ENCODE measurements around the gene GPR135. TPM values are rescaled to one million over a fixed set of nuclear protein-coding genes. Genes with fewer than 3 reads are reported as not detected.

Gene GPR135
- total and polyA plus RNA-seq, 10 of the 15 experiments (the other 5 are each of a cell fraction or from before 2014, with no cell fraction given), result 0.11 to 1.1 (median 0.86) TPM

DNA sequence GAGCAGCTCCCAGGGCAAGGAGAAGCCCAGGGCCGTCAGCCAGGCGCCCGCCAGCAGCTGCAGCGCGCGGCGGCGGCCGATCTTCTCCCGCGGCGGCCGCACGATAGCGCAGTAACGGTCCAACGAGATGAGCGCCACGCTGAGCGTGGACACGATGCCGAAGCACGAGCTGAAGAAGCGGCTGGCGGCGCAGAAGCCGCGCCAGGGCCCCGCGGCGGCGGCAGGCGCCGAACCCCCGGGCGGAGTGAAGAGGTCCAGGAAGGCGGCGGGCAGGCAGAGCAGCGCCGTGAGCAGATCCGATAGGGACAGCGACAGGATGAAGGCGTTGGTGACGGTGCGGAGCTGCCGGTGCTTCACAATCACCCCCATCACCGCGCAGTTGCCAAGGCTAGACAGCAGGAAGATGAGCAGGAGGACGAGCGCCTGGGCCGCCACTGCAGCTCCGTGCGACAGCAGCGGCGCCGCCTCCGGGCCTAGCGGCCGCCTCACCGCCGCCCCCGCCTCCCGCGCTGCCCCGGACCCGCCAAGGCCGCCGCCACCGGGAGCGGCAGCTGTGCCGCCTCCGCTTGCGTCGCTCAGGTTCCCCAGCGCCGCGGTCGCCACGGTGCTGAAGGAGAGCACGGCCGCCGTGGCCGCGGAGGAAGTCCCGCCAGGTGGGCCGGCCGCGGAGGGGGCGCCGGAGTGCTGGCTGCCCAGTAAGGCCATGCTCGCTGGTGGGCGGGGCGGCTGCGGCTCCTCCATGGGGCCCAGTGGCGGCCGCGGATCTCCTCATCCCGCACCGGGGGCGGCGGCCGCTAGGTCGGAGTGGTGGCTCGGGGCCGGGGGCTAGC, 479 bp downstream of the GPR135 start:
- Histone ChIP-seq H3K4me2 (ENCODE audit: control insufficient read depth, insufficient read depth) (peak overlapping the region; percentile 97), H3K27ac (ENCODE audit: control insufficient read depth, insufficient read depth) (no peak overlapping the region), H3K4me3 (peak overlapping the region; percentile 60; the same call in 1 of the 2 replicates), H2AFZ (ENCODE audit: control insufficient read depth, low read depth, low read length) (peak overlapping the region; percentile 84), H3K9me3 (replicated peaks; ENCODE audit: control insufficient read depth, insufficient read depth, low read length) (no peaks in the 10 kb centered on the region), H3K36me3 (ENCODE audit: control insufficient read depth in 2 of 2, insufficient read depth in 2 of 2, low read length in 1 of 2) (no peaks in the 10 kb centered on the region; a peak in 1 of 4 replicates), H3K27me3 (replicated peaks in 1 of 2; ENCODE audit: control insufficient read depth in 2 of 2, insufficient read depth in 2 of 2, low read length in 1 of 2) (no peaks in the 10 kb centered on the region), H3K79me2 (ENCODE audit: control insufficient read depth, insufficient read depth, low read length) (no peaks in the 10 kb centered on the region), H3K4me1 (ENCODE audit: control insufficient read depth, insufficient read depth, low read length) (peaks cover 10% of the 10 kb centered on the region), H4K20me1 (ENCODE audit: control insufficient read depth, insufficient read depth) (no peaks in the 10 kb centered on the region), H3K9ac (ENCODE audit: control insufficient read depth, insufficient read depth, low read length) (no peak overlapping the region; the same call in 1 of the 2 replicates)
- intact Hi-C loops (cut with micrococcal nuclease; ENCODE audit: unreplicated experiment) (no loop called here), in situ Hi-C loops (cut with MboI) (no loop called here)
- DNase-seq (ENCODE audit: low read depth, low spot score), result no peak
- peak; percentile 84 for ATAC-seq
- RAD21 ChIA-PET (ENCODE audit: unreplicated experiment), result interaction anchor here (1.0 to 1.1 kb wide), 2 partner anchors 19 to 303 kb away, joined by 3 read pairs; partner anchors contain the start of genes JKAMP and L3HYPDH
- POLR2A ChIA-PET, result interaction anchor here (1.9 kb wide), 1 partner anchor 19 kb away, joined by 6 read pairs; the partner anchor contains the start of genes JKAMP and L3HYPDH
- CTCF ChIA-PET, result interaction anchor here (0.6 to 3.0 kb wide), 4 partner anchors 14 to 43 kb away, joined by 3 to 6 read pairs (median 4); partner anchors contain the start of genes JKAMP and L3HYPDH
- WGBS (ENCODE audit: insufficient coverage, insufficient replicate concordance, low lambda C conversion rate, missing lambda C conversion rate), result 3% methylated on average over 55 of the region's 105 CpGs
- BruUV-seq (replicated peaks), result no TSS peak
- peak; percentile 27 for FAIRE-seq
- SMC1A ChIA-PET (ENCODE audit: uncharacterized antibody, unreplicated experiment), result interaction anchor here (1.4 kb wide), 1 partner anchor 16 kb away, joined by 3 read pairs; no protein-coding TSS in a partner anchor
- peak; percentile 70; the same call in 1 of the 2 replicates for TF ChIP-seq DPF2 (IDR thresholded peaks at IDR 0.05)
- no peak for TF ChIP-seq SREBF2 (IDR thresholded peaks at IDR 0.05; ENCODE audit: low read length)
- TF ChIP-seq, protein P1, sequence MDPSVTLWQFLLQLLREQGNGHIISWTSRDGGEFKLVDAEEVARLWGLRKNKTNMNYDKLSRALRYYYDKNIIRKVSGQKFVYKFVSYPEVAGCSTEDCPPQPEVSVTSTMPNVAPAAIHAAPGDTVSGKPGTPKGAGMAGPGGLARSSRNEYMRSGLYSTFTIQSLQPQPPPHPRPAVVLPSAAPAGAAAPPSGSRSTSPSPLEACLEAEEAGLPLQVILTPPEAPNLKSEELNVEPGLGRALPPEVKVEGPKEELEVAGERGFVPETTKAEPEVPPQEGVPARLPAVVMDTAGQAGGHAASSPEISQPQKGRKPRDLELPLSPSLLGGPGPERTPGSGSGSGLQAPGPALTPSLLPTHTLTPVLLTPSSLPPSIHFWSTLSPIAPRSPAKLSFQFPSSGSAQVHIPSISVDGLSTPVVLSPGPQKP (IDR thresholded peaks at IDR 0.05; ENCODE audit: low read depth, low read length), result no peak
- TF ChIP-seq KLF5 (IDR thresholded peaks at IDR 0.05; ENCODE audit: partially characterized antibody), result no peak
- TF ChIP-seq, protein P2, sequence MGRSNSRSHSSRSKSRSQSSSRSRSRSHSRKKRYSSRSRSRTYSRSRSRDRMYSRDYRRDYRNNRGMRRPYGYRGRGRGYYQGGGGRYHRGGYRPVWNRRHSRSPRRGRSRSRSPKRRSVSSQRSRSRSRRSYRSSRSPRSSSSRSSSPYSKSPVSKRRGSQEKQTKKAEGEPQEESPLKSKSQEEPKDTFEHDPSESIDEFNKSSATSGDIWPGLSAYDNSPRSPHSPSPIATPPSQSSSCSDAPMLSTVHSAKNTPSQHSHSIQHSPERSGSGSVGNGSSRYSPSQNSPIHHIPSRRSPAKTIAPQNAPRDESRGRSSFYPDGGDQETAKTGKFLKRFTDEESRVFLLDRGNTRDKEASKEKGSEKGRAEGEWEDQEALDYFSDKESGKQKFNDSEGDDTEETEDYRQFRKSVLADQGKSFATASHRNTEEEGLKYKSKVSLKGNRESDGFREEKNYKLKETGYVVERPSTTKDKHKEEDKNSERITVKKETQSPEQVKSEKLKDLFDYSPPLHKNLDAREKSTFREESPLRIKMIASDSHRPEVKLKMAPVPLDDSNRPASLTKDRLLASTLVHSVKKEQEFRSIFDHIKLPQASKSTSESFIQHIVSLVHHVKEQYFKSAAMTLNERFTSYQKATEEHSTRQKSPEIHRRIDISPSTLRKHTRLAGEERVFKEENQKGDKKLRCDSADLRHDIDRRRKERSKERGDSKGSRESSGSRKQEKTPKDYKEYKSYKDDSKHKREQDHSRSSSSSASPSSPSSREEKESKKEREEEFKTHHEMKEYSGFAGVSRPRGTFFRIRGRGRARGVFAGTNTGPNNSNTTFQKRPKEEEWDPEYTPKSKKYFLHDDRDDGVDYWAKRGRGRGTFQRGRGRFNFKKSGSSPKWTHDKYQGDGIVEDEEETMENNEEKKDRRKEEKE (IDR thresholded peaks at IDR 0.05), result no peak
- 0 out of 2 replicates have a peak, but pooled peaks have one; percentile 47 for TF ChIP-seq TCF12 (IDR thresholded peaks at IDR 0.05; ENCODE audit: low read depth, low read length)
- no peak for TF ChIP-seq CHD2 (IDR thresholded peaks at IDR 0.05; ENCODE audit: borderline replicate concordance, low read depth, low read length)
- TF ChIP-seq GATAD2B (conservative IDR thresholded peaks at IDR 0.05; ENCODE audit: low read depth), result peak; percentile 76
- TF ChIP-seq GABPA (IDR thresholded peaks at IDR 0.05; ENCODE audit: low read depth), result no peak
- TF ChIP-seq CBX3 (IDR thresholded peaks at IDR 0.05; ENCODE audit: borderline replicate concordance, low read depth), result no peak
- TF ChIP-seq IKZF2 (IDR thresholded peaks at IDR 0.05), result no peak
- TF ChIP-seq PML (IDR thresholded peaks at IDR 0.05; ENCODE audit: low read length), result no peak
- TF ChIP-seq RAD21 (IDR thresholded peaks at IDR 0.05; ENCODE audit: insufficient read depth, low read depth, low read length), result no peak
- TF ChIP-seq NFYA (IDR thresholded peaks at IDR 0.05; ENCODE audit: borderline replicate concordance, low read depth, low read length), result no peak
- TF ChIP-seq HDGF (IDR thresholded peaks at IDR 0.05), result no peak
- peak; percentile 80 for TF ChIP-seq LARP7 (IDR thresholded peaks at IDR 0.05)
- TF ChIP-seq BHLHE40 (IDR thresholded peaks at IDR 0.05; ENCODE audit: borderline replicate concordance in 1 of 2, low read depth in 2 of 2, low read length in 1 of 2), result peak in 1 of 2 experiments; percentile 24; a peak in 1 of 4 replicates

Measured in GM12878 (cell line).